ENCODE measurements around the gene PXDN. TPM values are rescaled to one million over a fixed set of nuclear protein-coding genes. Genes with fewer than 3 reads are reported as not detected.

Gene PXDN
- total and polyA plus RNA-seq, 10 of the 15 experiments (the other 5 are each of a cell fraction or from before 2014, with no cell fraction given), result 0.12 to 0.69 (median 0.23) TPM; not detected in 5

DNA sequence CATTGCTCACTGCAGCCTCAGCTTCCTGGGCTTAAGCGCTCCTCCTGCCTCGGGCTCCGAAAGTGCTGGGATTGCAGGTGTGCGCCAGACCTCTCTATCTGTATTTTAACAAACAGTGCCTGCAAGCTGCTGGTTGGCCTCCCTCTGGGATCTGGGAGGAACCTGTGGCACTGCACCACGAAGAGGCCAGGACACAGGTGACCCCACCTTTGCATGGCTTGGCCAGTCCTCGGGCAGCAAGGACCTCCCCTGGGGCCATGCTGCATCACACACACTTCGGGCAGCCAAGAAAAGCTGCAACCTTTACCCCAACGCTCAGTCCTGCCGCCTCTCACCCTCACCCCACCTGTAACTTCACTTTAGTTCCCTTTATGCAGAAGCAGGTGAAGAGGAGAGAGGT is 70.0 kb downstream of the PXDN start:
- Histone ChIP-seq H3K9ac (ENCODE audit: control insufficient read depth, insufficient read depth, low read length) (no peak overlapping the region), H4K20me1 (ENCODE audit: control insufficient read depth, insufficient read depth) (no peaks in the 10 kb centered on the region), H3K79me2 (ENCODE audit: control insufficient read depth, insufficient read depth, low read length) (no peaks in the 10 kb centered on the region), H3K4me3 (no peak overlapping the region), H3K27ac (ENCODE audit: control insufficient read depth, insufficient read depth) (no peak overlapping the region), H3K27me3 (replicated peaks in 1 of 2; ENCODE audit: control insufficient read depth in 2 of 2, insufficient read depth in 2 of 2, low read length in 1 of 2) (no peaks in the 10 kb centered on the region), H3K4me2 (ENCODE audit: control insufficient read depth, insufficient read depth) (no peak overlapping the region), H2AFZ (ENCODE audit: control insufficient read depth, low read depth, low read length) (no peak overlapping the region), H3K9me3 (replicated peaks; ENCODE audit: control insufficient read depth, insufficient read depth, low read length) (no peaks in the 10 kb centered on the region; the same call in 2 of the 3 replicates), H3K4me1 (ENCODE audit: control insufficient read depth, insufficient read depth, low read length) (no peaks in the 10 kb centered on the region), H3K36me3 (ENCODE audit: control insufficient read depth in 2 of 2, insufficient read depth in 2 of 2, low read length in 1 of 2) (no peaks in the 10 kb centered on the region)
- intact Hi-C loops (cut with micrococcal nuclease; ENCODE audit: unreplicated experiment), result no loop called here
- no TSS peak for BruUV-seq (replicated peaks)
- in situ Hi-C loops (cut with MboI), result no loop called here
- FAIRE-seq (no peak), DNase-seq (ENCODE audit: low read depth, low spot score) (no peak), ATAC-seq (no peak)
- ChIA-PET RAD21 (ENCODE audit: unreplicated experiment) (no interaction called here), POLR2A (no interaction called here), SMC1A (ENCODE audit: uncharacterized antibody, unreplicated experiment) (no interaction called here), CTCF (no interaction called here)
- WGBS (ENCODE audit: insufficient coverage, insufficient replicate concordance, low lambda C conversion rate, missing lambda C conversion rate), result 38% methylated on average over 9 of the region's 9 CpGs
- TF ChIP-seq CHD1 (IDR thresholded peaks at IDR 0.05; ENCODE audit: low read depth, low read length) (no peak), YY1 (IDR thresholded peaks at IDR 0.05; ENCODE audit: low read depth, low read length) (no peak), ZBED1 (IDR thresholded peaks at IDR 0.05; ENCODE audit: borderline replicate concordance) (no peak), ZNF207 (IDR thresholded peaks at IDR 0.05; ENCODE audit: borderline replicate concordance) (no peak), CHD2 (IDR thresholded peaks at IDR 0.05; ENCODE audit: borderline replicate concordance, low read depth, low read length) (no peak), EED (IDR thresholded peaks at IDR 0.05; ENCODE audit: low read depth) (no peak), MTA2 (IDR thresholded peaks at IDR 0.05; ENCODE audit: low read depth) (no peak), NR2F1 (conservative IDR thresholded peaks at IDR 0.05) (no peak), TAF1 (IDR thresholded peaks at IDR 0.05; ENCODE audit: borderline replicate concordance, low read depth, low read length) (no peak), MTA3 (IDR thresholded peaks at IDR 0.05; ENCODE audit: borderline replicate concordance, low read length) (no peak), RBBP5 (conservative IDR thresholded peaks at IDR 0.05) (no peak), ETV6 (conservative IDR thresholded peaks at IDR 0.05 in 1 of 2, IDR thresholded peaks at IDR 0.05 in 1 of 2; ENCODE audit: borderline replicate concordance in 1 of 2, low read depth in 1 of 2) (no peak), RAD21 (IDR thresholded peaks at IDR 0.05; ENCODE audit: insufficient read depth, low read depth, low read length) (no peak), TBL1XR1 (IDR thresholded peaks at IDR 0.05; ENCODE audit: low read depth, low read length) (no peak), CBX3 (IDR thresholded peaks at IDR 0.05; ENCODE audit: borderline replicate concordance, low read depth) (no peak)
- TF ChIP-seq, protein P1, sequence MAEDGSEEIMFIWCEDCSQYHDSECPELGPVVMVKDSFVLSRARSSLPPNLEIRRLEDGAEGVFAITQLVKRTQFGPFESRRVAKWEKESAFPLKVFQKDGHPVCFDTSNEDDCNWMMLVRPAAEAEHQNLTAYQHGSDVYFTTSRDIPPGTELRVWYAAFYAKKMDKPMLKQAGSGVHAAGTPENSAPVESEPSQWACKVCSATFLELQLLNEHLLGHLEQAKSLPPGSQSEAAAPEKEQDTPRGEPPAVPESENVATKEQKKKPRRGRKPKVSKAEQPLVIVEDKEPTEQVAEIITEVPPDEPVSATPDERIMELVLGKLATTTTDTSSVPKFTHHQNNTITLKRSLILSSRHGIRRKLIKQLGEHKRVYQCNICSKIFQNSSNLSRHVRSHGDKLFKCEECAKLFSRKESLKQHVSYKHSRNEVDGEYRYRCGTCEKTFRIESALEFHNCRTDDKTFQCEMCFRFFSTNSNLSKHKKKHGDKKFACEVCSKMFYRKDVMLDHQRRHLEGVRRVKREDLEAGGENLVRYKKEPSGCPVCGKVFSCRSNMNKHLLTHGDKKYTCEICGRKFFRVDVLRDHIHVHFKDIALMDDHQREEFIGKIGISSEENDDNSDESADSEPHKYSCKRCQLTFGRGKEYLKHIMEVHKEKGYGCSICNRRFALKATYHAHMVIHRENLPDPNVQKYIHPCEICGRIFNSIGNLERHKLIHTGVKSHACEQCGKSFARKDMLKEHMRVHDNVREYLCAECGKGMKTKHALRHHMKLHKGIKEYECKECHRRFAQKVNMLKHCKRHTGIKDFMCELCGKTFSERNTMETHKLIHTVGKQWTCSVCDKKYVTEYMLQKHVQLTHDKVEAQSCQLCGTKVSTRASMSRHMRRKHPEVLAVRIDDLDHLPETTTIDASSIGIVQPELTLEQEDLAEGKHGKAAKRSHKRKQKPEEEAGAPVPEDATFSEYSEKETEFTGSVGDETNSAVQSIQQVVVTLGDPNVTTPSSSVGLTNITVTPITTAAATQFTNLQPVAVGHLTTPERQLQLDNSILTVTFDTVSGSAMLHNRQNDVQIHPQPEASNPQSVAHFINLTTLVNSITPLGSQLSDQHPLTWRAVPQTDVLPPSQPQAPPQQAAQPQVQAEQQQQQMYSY (CRISPR knock-in tag; IDR thresholded peaks at IDR 0.05), result no peak
- TF ChIP-seq, protein P2, sequence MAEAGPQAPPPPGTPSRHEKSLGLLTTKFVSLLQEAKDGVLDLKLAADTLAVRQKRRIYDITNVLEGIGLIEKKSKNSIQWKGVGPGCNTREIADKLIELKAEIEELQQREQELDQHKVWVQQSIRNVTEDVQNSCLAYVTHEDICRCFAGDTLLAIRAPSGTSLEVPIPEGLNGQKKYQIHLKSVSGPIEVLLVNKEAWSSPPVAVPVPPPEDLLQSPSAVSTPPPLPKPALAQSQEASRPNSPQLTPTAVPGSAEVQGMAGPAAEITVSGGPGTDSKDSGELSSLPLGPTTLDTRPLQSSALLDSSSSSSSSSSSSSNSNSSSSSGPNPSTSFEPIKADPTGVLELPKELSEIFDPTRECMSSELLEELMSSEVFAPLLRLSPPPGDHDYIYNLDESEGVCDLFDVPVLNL (IDR thresholded peaks at IDR 0.05; ENCODE audit: low read depth, low read length), result no peak
- TF ChIP-seq, protein P3, sequence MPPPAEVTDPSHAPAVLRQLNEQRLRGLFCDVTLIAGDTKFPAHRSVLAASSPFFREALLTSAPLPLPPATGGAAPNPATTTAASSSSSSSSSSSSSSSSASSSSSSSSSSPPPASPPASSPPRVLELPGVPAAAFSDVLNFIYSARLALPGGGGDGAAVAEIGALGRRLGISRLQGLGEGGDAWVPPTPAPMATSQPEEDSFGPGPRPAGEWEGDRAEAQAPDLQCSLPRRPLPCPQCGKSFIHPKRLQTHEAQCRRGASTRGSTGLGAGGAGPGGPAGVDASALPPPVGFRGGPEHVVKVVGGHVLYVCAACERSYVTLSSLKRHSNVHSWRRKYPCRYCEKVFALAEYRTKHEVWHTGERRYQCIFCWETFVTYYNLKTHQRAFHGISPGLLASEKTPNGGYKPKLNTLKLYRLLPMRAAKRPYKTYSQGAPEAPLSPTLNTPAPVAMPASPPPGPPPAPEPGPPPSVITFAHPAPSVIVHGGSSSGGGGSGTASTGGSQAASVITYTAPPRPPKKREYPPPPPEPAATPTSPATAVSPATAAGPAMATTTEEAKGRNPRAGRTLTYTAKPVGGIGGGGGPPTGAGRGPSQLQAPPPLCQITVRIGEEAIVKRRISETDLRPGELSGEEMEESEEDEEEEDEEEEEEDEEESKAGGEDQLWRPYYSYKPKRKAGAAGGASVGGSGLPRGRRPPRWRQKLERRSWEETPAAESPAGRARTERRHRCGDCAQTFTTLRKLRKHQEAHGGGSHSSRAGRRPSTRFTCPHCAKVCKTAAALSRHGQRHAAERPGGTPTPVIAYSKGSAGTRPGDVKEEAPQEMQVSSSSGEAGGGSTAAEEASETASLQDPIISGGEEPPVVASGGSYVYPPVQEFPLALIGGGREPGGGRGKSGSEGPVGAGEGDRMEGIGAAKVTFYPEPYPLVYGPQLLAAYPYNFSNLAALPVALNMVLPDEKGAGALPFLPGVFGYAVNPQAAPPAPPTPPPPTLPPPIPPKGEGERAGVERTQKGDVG (CRISPR knock-in tag; IDR thresholded peaks at IDR 0.05), result no peak

All from GM12878 (cell line).